ENCODE data around the gene SECISBP2L. TPM values are rescaled to one million over a fixed set of nuclear protein-coding genes. Genes with fewer than 3 reads are reported as not detected.
"Not testable (repeated sequence)": the region's sequence is repeated elsewhere in the genome, so short reads cannot be mapped to it uniquely, and the experiment has no call there.

SECISBP2L gene
- total RNA-seq, 1 donor from 2014 or later, result 37.0 TPM

GRCh38 chr15:49074589-49075287 is 28.5 kb upstream of the SECISBP2L start:
- H3K27ac Mint-ChIP-seq; H3K4me3 Mint-ChIP-seq (ENCODE audit: low read depth); DNase-seq (ENCODE audit: low spot score); H3K9me3 Mint-ChIP-seq; H3K36me3 Mint-ChIP-seq (ENCODE audit: low read depth); H3K4me1 Mint-ChIP-seq (ENCODE audit: low read depth); intact Hi-C loops (cut with micrococcal nuclease): not testable (repeated sequence)
- H3K27me3 Mint-ChIP-seq (ENCODE audit: low read depth), result peaks cover 31% of the 10 kb centered on the region

- no peak overlapping the region for H3K4me3 Mint-ChIP-seq (ENCODE audit: low read depth)
- no peak for DNase-seq (ENCODE audit: low spot score)
- H3K9me3 Mint-ChIP-seq, result peaks cover 5% of the 10 kb centered on the region
- no peaks in the 10 kb centered on the region for H3K36me3 Mint-ChIP-seq (ENCODE audit: low read depth)
- peaks cover 2% of the 10 kb centered on the region for H3K4me1 Mint-ChIP-seq (ENCODE audit: low read depth)
- no peak overlapping the region for H3K27ac Mint-ChIP-seq
- peaks cover 16% of the 10 kb centered on the region for H3K27me3 Mint-ChIP-seq (ENCODE audit: low read depth)
- intact Hi-C loops (cut with micrococcal nuclease), result no loop called here
These were observed 20.1 kb upstream of the SECISBP2L start for GRCh38 chr15:49066372-49066771.

GRCh38 chr15:49064884-49065283 is 18.6 kb upstream of the SECISBP2L start:
- H3K36me3 Mint-ChIP-seq (ENCODE audit: low read depth), result no peaks in the 10 kb centered on the region
- peaks cover 4% of the 10 kb centered on the region for H3K27me3 Mint-ChIP-seq (ENCODE audit: low read depth)
- intact Hi-C loops (cut with micrococcal nuclease), result no loop called here
- H3K4me1 Mint-ChIP-seq (ENCODE audit: low read depth), result peaks cover 10% of the 10 kb centered on the region
- no peak overlapping the region for H3K4me3 Mint-ChIP-seq (ENCODE audit: low read depth)
- DNase-seq (ENCODE audit: low spot score), result no peak
- peaks cover 4% of the 10 kb centered on the region for H3K9me3 Mint-ChIP-seq
- no peak overlapping the region for H3K27ac Mint-ChIP-seq

- Mint-ChIP-seq H3K4me1 (ENCODE audit: low read depth) (peaks cover 10% of the 10 kb centered on the region), H3K36me3 (ENCODE audit: low read depth) (no peaks in the 10 kb centered on the region), H3K27ac (no peak overlapping the region), H3K4me3 (ENCODE audit: low read depth) (no peak overlapping the region), H3K27me3 (ENCODE audit: low read depth) (no peaks in the 10 kb centered on the region), H3K9me3 (no peaks in the 10 kb centered on the region)
- DNase-seq (ENCODE audit: low spot score), result no peak
- intact Hi-C loops (cut with micrococcal nuclease), result no loop called here
These were observed 18.0 kb upstream of the SECISBP2L start for GRCh38 chr15:49064281-49064653.

GRCh38 chr15:49063402-49064280 is 17.4 kb upstream of the SECISBP2L start:
- Mint-ChIP-seq H3K4me1 (ENCODE audit: low read depth) (peaks cover 10% of the 10 kb centered on the region), H3K9me3 (no peaks in the 10 kb centered on the region), H3K27me3 (ENCODE audit: low read depth) (no peaks in the 10 kb centered on the region), H3K4me3 (ENCODE audit: low read depth) (no peak overlapping the region), H3K36me3 (ENCODE audit: low read depth) (no peaks in the 10 kb centered on the region), H3K27ac (no peak overlapping the region)
- no peak for DNase-seq (ENCODE audit: low spot score)
- intact Hi-C loops (cut with micrococcal nuclease), result no loop called here

GRCh38 chr15:49062900-49063299 is 16.7 kb upstream of the SECISBP2L start:
- DNase-seq (ENCODE audit: low spot score), result no peak
- no peaks in the 10 kb centered on the region for H3K9me3 Mint-ChIP-seq
- H3K27ac Mint-ChIP-seq, result no peak overlapping the region
- intact Hi-C loops (cut with micrococcal nuclease), result no loop called here
- peaks cover 9% of the 10 kb centered on the region for H3K4me1 Mint-ChIP-seq (ENCODE audit: low read depth)
- no peak overlapping the region for H3K4me3 Mint-ChIP-seq (ENCODE audit: low read depth)
- H3K27me3 Mint-ChIP-seq (ENCODE audit: low read depth), result no peaks in the 10 kb centered on the region
- H3K36me3 Mint-ChIP-seq (ENCODE audit: low read depth), result no peaks in the 10 kb centered on the region

GRCh38 chr15:49060710-49061495 is 14.7 kb upstream of the SECISBP2L start:
- Mint-ChIP-seq H3K27ac (no peak overlapping the region), H3K4me1 (ENCODE audit: low read depth) (peaks cover 9% of the 10 kb centered on the region), H3K4me3 (ENCODE audit: low read depth) (no peak overlapping the region), H3K27me3 (ENCODE audit: low read depth) (no peaks in the 10 kb centered on the region), H3K9me3 (no peaks in the 10 kb centered on the region), H3K36me3 (ENCODE audit: low read depth) (no peaks in the 10 kb centered on the region)
- intact Hi-C loops (cut with micrococcal nuclease), result no loop called here
- DNase-seq (ENCODE audit: low spot score), result no peak

- H3K36me3 Mint-ChIP-seq (ENCODE audit: low read depth), result no peaks in the 10 kb centered on the region
- intact Hi-C loops (cut with micrococcal nuclease), result no loop called here
- H3K27ac Mint-ChIP-seq, result no peak overlapping the region
- no peaks in the 10 kb centered on the region for H3K9me3 Mint-ChIP-seq
- peaks cover 9% of the 10 kb centered on the region for H3K4me1 Mint-ChIP-seq (ENCODE audit: low read depth)
- no peaks in the 10 kb centered on the region for H3K27me3 Mint-ChIP-seq (ENCODE audit: low read depth)
- DNase-seq (ENCODE audit: low spot score), result no peak
- no peak overlapping the region for H3K4me3 Mint-ChIP-seq (ENCODE audit: low read depth)
These were observed 13.2 kb upstream of the SECISBP2L start for GRCh38 chr15:49059491-49059890.

GRCh38 chr15:49058559-49058958 is 12.3 kb upstream of the SECISBP2L start:
- no peak overlapping the region for H3K27ac Mint-ChIP-seq
- no peak overlapping the region for H3K4me3 Mint-ChIP-seq (ENCODE audit: low read depth)
- H3K4me1 Mint-ChIP-seq (ENCODE audit: low read depth), result peaks cover 9% of the 10 kb centered on the region
- H3K36me3 Mint-ChIP-seq (ENCODE audit: low read depth), result no peaks in the 10 kb centered on the region
- intact Hi-C loops (cut with micrococcal nuclease), result no loop called here
- H3K27me3 Mint-ChIP-seq (ENCODE audit: low read depth), result no peaks in the 10 kb centered on the region
- no peaks in the 10 kb centered on the region for H3K9me3 Mint-ChIP-seq
- DNase-seq (ENCODE audit: low spot score), result no peak

- DNase-seq (ENCODE audit: low spot score), result no peak
- Mint-ChIP-seq H3K27ac (no peak overlapping the region), H3K9me3 (no peaks in the 10 kb centered on the region), H3K4me3 (ENCODE audit: low read depth) (no peak overlapping the region), H3K36me3 (ENCODE audit: low read depth) (no peaks in the 10 kb centered on the region), H3K4me1 (ENCODE audit: low read depth) (peaks cover under 1% of the 10 kb centered on the region), H3K27me3 (ENCODE audit: low read depth) (no peaks in the 10 kb centered on the region)
- intact Hi-C loops (cut with micrococcal nuclease), result no loop called here
These were observed 9.4 kb upstream of the SECISBP2L start for GRCh38 chr15:49055630-49056029.

- Mint-ChIP-seq H3K27ac (no peak overlapping the region), H3K4me1 (ENCODE audit: low read depth) (no peaks in the 10 kb centered on the region), H3K27me3 (ENCODE audit: low read depth) (no peaks in the 10 kb centered on the region), H3K4me3 (ENCODE audit: low read depth) (no peak overlapping the region), H3K36me3 (ENCODE audit: low read depth) (no peaks in the 10 kb centered on the region), H3K9me3 (no peaks in the 10 kb centered on the region)
- intact Hi-C loops (cut with micrococcal nuclease), result no loop called here
- no peak for DNase-seq (ENCODE audit: low spot score)
These were observed 6.4 kb upstream of the SECISBP2L start for GRCh38 chr15:49052662-49053061.

GRCh38 chr15:49047456-49047855 is 1.2 kb upstream of the SECISBP2L start:
- Mint-ChIP-seq H3K27me3 (ENCODE audit: low read depth) (no peaks in the 10 kb centered on the region), H3K4me1 (ENCODE audit: low read depth) (peaks cover 20% of the 10 kb centered on the region), H3K36me3 (ENCODE audit: low read depth) (no peaks in the 10 kb centered on the region), H3K9me3 (no peaks in the 10 kb centered on the region), H3K27ac (no peak overlapping the region), H3K4me3 (ENCODE audit: low read depth) (no peak overlapping the region)
- no peak for DNase-seq (ENCODE audit: low spot score)
- intact Hi-C loops (cut with micrococcal nuclease), result loop anchor here (2.0 to 5.0 kb wide), 3 partner anchors 81 to 170 kb away; partner anchors contain the start of genes COPS2 and EID1
